OCI-LY7 (cell line): ENCODE measurements around the gene RPS19.

ENCODE experiments used
- EZH2phosphoT487 ChIP-seq: fragments of 200-600 bp; sonication (generic); IDR thresholded peaks from 2 replicates; pipeline ENCODE4 v1.6.1; 2018; ENCODE audit warnings: low read depth, borderline replicate concordance, mild to moderate bottlenecking, mixed run types, antibody characterized with exemption, low read length, moderate library complexity, mixed read lengths
- TF ChIP-seq, protein P1 (sequence below): fragments of 200-600 bp; sonication (generic); conservative IDR thresholded peaks from 2 replicates; pipeline ENCODE4 v1.5.1; 2014; ENCODE audit warnings: mild to moderate bottlenecking, antibody characterized with exemption, low read length, moderate library complexity, mixed read lengths

DNA sequence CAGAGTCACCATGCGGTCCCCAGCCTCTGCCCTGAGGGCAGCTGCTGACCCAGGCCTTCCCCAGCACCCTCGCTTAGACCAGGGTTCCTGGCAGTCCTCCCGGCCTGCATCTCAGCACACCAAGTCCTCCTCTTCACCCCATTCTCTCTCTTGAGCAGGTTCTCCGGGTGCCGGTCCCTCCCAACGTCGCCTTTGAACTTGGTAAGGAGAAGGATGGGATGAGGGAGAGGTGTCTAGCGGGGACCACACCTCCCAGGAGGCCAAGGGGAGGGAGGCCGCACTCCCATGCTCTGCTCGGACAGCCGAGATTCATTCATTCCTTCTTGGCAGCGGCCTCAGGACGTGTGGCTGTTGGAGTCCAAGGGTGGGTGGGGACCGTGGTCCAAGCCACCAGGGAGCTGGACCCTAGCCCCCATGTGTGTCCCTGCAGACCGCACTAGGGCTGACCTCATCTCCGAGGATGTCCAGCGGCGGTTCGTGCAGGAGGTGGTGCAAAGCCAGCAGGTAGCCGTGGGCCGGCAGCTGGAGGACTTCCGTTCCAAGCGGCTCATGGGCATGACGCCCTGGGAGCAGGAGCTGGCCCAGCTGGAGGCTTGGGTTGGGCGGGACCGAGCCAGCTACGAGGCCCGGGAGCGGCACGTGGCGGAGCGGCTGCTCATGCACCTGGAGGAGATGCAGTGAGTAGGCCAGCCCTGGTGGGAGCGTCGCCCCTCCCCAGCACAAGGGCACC, 32.3 kb downstream of the RPS19 start:
- TF ChIP-seq, protein P1, sequence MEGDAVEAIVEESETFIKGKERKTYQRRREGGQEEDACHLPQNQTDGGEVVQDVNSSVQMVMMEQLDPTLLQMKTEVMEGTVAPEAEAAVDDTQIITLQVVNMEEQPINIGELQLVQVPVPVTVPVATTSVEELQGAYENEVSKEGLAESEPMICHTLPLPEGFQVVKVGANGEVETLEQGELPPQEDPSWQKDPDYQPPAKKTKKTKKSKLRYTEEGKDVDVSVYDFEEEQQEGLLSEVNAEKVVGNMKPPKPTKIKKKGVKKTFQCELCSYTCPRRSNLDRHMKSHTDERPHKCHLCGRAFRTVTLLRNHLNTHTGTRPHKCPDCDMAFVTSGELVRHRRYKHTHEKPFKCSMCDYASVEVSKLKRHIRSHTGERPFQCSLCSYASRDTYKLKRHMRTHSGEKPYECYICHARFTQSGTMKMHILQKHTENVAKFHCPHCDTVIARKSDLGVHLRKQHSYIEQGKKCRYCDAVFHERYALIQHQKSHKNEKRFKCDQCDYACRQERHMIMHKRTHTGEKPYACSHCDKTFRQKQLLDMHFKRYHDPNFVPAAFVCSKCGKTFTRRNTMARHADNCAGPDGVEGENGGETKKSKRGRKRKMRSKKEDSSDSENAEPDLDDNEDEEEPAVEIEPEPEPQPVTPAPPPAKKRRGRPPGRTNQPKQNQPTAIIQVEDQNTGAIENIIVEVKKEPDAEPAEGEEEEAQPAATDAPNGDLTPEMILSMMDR, result no peak
- no peak for TF ChIP-seq EZH2phosphoT487
